ENCODE measurements around the gene CARNS1. TPM values are rescaled to one million over a fixed set of nuclear protein-coding genes. Genes with fewer than 3 reads are reported as not detected.

CARNS1 gene
- total RNA-seq, 1 experiment from 2014 or later, result 1.1 TPM

- Histone ChIP-seq H2BK5ac (ENCODE audit: insufficient read length, low read length) (no peak overlapping the region), H3K4ac (ENCODE audit: low read depth, low read length) (no peak overlapping the region)
- no peak for DNase-seq
Observed at GRCh38 chr11:67417425-67417824, 1.9 kb downstream of the CARNS1 start.

More at GRCh38 chr11:67417425-67417824, 1.9 kb downstream of the CARNS1 start:
- H3K9me3 ChIP-seq (ENCODE audit: control insufficient read depth, low read depth, low read length), result no peaks in the 10 kb centered on the region
- H4K20me1 ChIP-seq (ENCODE audit: control insufficient read depth, insufficient read depth, insufficient read length), result no peaks in the 10 kb centered on the region
- H3K27ac ChIP-seq (ENCODE audit: insufficient read length, low read depth, low read length), result no peak overlapping the region
- H3K23ac ChIP-seq (ENCODE audit: insufficient read length, low read depth, low read length), result no peak overlapping the region
- H3K27me3 Mint-ChIP-seq (ENCODE audit: low read depth), result peaks cover 35% of the 10 kb centered on the region
- H3K9ac ChIP-seq (ENCODE audit: extremely low read depth, insufficient read length, low read length), result no peak overlapping the region
- no peak overlapping the region for H2BK20ac ChIP-seq (ENCODE audit: low read depth, low read length, poor library complexity, severe bottlenecking)
- no peak overlapping the region for H2BK15ac ChIP-seq (ENCODE audit: low read depth, low read length)
- H3T11ph ChIP-seq (ENCODE audit: low read length), result no peak overlapping the region
- H3K18ac ChIP-seq (ENCODE audit: insufficient read length, low read depth, low read length), result no peak overlapping the region
- no peak overlapping the region for H2BK12ac ChIP-seq (ENCODE audit: insufficient read length, low read depth, low read length)
- H3K4me2 ChIP-seq (ENCODE audit: insufficient read depth, insufficient read length, low read length), result no peak overlapping the region
- H4K91ac ChIP-seq (ENCODE audit: insufficient read length, low read depth, low read length), result no peak overlapping the region
- no peak overlapping the region for H2AK5ac ChIP-seq (ENCODE audit: insufficient read length, low read length)
- H3K9me3 Mint-ChIP-seq, result no peaks in the 10 kb centered on the region; a peak in 1 of 5 replicates
- no peak for TF ChIP-seq CTCF (conservative IDR thresholded peaks at IDR 0.05)
- peaks cover 18 to 22% of the 10 kb centered on the region in 2 experiments for H3K4me1 Mint-ChIP-seq
- H4K5ac ChIP-seq (ENCODE audit: insufficient read length, low read depth, low read length), result no peak overlapping the region
- no peaks in the 10 kb centered on the region for H3K27me3 ChIP-seq (ENCODE audit: insufficient read depth, low read length)
- H2BK120ac ChIP-seq (ENCODE audit: low read depth, low read length, poor library complexity, severe bottlenecking), result no peak overlapping the region
- no CpG with 5 or more reads among the region's 12 CpGs for WGBS (ENCODE audit: extremely low coverage, insufficient read length, low lambda C conversion rate)
- no peak overlapping the region for H3K4me3 Mint-ChIP-seq
- H3K79me1 ChIP-seq (ENCODE audit: insufficient read depth, low read depth, low read length, poor library complexity, severe bottlenecking), result no peaks in the 10 kb centered on the region
- H3K56ac ChIP-seq (ENCODE audit: insufficient read length, low read depth, low read length), result no peak overlapping the region
- H2AFZ ChIP-seq (ENCODE audit: low read length), result no peak overlapping the region
- H4K8ac ChIP-seq (replicated peaks; ENCODE audit: insufficient read length, low read depth, low read length), result no peak overlapping the region
- H3K4me1 ChIP-seq (ENCODE audit: insufficient read depth, low read length), result no peaks in the 10 kb centered on the region
- peaks cover 0 to 1% (median 0%) of the 10 kb centered on the region in 3 experiments; a peak in 1 of 7 replicates for H3K36me3 Mint-ChIP-seq (ENCODE audit: insufficient read depth in 1 of 3, low read depth in 3 of 3)
- no peaks in the 10 kb centered on the region for H3K79me2 ChIP-seq (ENCODE audit: insufficient read depth, low read length)
- no peak overlapping the region for H3K27ac Mint-ChIP-seq
- no peak overlapping the region for H3K14ac ChIP-seq (ENCODE audit: insufficient read depth, low read length)
- no peaks in the 10 kb centered on the region for H3K23me2 ChIP-seq (ENCODE audit: insufficient read length, low read depth, low read length, poor library complexity, severe bottlenecking)
